ENCODE measurements around the gene SCARB1. TPM values are rescaled to one million over a fixed set of nuclear protein-coding genes. Genes with fewer than 3 reads are reported as not detected.

Gene SCARB1
- total and polyA plus RNA-seq, 2 of the 13 experiments (the other 11 are each of a cell fraction or from before 2014, with no cell fraction given), result 63.4 to 160 TPM

DNA sequence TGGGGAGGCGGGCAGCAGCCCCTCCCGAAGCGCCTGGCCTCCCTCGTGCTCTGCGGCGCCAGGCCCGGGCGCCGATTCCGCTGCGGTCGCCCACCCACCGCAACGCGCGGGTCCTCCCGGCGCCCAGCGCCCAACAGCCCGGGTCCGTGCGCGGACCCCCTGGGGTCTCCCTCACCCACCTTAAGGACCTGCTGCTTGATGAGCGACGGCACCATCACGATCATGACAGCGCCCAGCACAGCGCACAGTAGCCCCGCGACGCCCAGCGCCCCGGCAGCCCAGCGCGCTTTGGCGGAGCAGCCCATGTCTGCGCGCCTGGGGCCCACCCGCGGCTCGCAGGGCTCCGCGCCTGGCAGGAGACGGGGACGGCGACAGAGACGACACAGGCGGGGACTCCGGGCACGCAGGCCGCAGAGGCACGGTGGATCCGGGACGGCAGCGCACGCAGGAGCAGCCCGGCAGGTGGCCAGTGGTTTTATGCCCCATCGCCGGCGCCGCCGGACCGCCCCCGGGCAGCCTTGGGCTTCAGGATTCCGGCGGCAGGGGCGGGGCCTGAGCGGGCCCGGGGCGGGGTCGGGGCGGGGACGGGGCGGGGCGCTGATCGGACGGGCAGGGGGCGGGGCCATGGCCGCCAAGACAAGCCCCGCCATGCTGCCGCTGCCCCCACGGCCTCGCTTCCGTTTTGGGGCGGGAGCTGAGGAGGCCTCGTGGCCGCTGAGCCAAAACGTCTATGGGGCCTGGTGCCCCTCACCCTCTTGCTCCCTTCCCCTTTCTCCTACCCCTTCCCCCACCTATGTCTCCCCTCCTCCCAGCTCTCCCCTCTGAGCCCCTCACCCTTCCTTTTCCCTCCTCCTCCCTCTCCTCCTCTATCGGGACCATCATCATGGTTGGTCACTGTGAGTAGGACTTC lies at the start of gene SCARB1 (continued):
- TF ChIP-seq, protein P1, sequence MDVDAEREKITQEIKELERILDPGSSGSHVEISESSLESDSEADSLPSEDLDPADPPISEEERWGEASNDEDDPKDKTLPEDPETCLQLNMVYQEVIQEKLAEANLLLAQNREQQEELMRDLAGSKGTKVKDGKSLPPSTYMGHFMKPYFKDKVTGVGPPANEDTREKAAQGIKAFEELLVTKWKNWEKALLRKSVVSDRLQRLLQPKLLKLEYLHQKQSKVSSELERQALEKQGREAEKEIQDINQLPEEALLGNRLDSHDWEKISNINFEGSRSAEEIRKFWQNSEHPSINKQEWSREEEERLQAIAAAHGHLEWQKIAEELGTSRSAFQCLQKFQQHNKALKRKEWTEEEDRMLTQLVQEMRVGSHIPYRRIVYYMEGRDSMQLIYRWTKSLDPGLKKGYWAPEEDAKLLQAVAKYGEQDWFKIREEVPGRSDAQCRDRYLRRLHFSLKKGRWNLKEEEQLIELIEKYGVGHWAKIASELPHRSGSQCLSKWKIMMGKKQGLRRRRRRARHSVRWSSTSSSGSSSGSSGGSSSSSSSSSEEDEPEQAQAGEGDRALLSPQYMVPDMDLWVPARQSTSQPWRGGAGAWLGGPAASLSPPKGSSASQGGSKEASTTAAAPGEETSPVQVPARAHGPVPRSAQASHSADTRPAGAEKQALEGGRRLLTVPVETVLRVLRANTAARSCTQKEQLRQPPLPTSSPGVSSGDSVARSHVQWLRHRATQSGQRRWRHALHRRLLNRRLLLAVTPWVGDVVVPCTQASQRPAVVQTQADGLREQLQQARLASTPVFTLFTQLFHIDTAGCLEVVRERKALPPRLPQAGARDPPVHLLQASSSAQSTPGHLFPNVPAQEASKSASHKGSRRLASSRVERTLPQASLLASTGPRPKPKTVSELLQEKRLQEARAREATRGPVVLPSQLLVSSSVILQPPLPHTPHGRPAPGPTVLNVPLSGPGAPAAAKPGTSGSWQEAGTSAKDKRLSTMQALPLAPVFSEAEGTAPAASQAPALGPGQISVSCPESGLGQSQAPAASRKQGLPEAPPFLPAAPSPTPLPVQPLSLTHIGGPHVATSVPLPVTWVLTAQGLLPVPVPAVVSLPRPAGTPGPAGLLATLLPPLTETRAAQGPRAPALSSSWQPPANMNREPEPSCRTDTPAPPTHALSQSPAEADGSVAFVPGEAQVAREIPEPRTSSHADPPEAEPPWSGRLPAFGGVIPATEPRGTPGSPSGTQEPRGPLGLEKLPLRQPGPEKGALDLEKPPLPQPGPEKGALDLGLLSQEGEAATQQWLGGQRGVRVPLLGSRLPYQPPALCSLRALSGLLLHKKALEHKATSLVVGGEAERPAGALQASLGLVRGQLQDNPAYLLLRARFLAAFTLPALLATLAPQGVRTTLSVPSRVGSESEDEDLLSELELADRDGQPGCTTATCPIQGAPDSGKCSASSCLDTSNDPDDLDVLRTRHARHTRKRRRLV (CRISPR knock-in tag; IDR thresholded peaks at IDR 0.05), result no peak
- TF ChIP-seq ZNF547 (CRISPR knock-in tag; IDR thresholded peaks at IDR 0.05), result peak; percentile 82
- TF ChIP-seq, protein P2, sequence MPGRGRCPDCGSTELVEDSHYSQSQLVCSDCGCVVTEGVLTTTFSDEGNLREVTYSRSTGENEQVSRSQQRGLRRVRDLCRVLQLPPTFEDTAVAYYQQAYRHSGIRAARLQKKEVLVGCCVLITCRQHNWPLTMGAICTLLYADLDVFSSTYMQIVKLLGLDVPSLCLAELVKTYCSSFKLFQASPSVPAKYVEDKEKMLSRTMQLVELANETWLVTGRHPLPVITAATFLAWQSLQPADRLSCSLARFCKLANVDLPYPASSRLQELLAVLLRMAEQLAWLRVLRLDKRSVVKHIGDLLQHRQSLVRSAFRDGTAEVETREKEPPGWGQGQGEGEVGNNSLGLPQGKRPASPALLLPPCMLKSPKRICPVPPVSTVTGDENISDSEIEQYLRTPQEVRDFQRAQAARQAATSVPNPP (CRISPR knock-in tag; IDR thresholded peaks at IDR 0.05), result peak; percentile 67; the same call in 1 of the 2 replicates
- TF ChIP-seq HES4 (CRISPR knock-in tag; IDR thresholded peaks at IDR 0.05; ENCODE audit: borderline replicate concordance), result peak; percentile 14; the same call in 1 of the 2 replicates
- TF ChIP-seq, protein P3, sequence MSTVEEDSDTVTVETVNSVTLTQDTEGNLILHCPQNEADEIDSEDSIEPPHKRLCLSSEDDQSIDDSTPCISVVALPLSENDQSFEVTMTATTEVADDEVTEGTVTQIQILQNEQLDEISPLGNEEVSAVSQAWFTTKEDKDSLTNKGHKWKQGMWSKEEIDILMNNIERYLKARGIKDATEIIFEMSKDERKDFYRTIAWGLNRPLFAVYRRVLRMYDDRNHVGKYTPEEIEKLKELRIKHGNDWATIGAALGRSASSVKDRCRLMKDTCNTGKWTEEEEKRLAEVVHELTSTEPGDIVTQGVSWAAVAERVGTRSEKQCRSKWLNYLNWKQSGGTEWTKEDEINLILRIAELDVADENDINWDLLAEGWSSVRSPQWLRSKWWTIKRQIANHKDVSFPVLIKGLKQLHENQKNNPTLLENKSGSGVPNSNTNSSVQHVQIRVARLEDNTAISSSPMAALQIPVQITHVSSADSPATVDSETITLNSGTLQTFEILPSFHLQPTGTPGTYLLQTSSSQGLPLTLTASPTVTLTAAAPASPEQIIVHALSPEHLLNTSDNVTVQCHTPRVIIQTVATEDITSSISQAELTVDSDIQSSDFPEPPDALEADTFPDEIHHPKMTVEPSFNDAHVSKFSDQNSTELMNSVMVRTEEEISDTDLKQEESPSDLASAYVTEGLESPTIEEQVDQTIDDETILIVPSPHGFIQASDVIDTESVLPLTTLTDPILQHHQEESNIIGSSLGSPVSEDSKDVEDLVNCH (CRISPR knock-in tag; IDR thresholded peaks at IDR 0.05), result no peak
- TF ChIP-seq ZNF263 (CRISPR knock-in tag; IDR thresholded peaks at IDR 0.05), result peak; percentile 49; the same call in 1 of the 2 replicates
- no peak for TF ChIP-seq ZNF33B (CRISPR knock-in tag; IDR thresholded peaks at IDR 0.05)
- TF ChIP-seq, protein P4, sequence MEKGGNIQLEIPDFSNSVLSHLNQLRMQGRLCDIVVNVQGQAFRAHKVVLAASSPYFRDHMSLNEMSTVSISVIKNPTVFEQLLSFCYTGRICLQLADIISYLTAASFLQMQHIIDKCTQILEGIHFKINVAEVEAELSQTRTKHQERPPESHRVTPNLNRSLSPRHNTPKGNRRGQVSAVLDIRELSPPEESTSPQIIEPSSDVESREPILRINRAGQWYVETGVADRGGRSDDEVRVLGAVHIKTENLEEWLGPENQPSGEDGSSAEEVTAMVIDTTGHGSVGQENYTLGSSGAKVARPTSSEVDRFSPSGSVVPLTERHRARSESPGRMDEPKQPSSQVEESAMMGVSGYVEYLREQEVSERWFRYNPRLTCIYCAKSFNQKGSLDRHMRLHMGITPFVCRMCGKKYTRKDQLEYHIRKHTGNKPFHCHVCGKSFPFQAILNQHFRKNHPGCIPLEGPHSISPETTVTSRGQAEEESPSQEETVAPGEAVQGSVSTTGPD (CRISPR knock-in tag; IDR thresholded peaks at IDR 0.05), result no peak
- TF ChIP-seq ZNF260 (CRISPR knock-in tag; IDR thresholded peaks at IDR 0.05; ENCODE audit: borderline replicate concordance, low read depth), result no peak
- no peak for TF ChIP-seq GABPA (IDR thresholded peaks at IDR 0.05; ENCODE audit: low read depth, low read length)
- peak; percentile 55 for TF ChIP-seq GABPA (CRISPR knock-in tag; IDR thresholded peaks at IDR 0.05; ENCODE audit: low read depth)
- TF ChIP-seq ZNF138 (CRISPR knock-in tag; IDR thresholded peaks at IDR 0.05; ENCODE audit: low read depth), result no peak
- TF ChIP-seq ZNF333 (CRISPR knock-in tag; IDR thresholded peaks at IDR 0.05; ENCODE audit: borderline replicate concordance), result 0 out of 2 replicates have a peak, but pooled peaks have one; percentile 74
- TF ChIP-seq ZSCAN30 (CRISPR knock-in tag; IDR thresholded peaks at IDR 0.05), result no peak
- TF ChIP-seq, protein P5, sequence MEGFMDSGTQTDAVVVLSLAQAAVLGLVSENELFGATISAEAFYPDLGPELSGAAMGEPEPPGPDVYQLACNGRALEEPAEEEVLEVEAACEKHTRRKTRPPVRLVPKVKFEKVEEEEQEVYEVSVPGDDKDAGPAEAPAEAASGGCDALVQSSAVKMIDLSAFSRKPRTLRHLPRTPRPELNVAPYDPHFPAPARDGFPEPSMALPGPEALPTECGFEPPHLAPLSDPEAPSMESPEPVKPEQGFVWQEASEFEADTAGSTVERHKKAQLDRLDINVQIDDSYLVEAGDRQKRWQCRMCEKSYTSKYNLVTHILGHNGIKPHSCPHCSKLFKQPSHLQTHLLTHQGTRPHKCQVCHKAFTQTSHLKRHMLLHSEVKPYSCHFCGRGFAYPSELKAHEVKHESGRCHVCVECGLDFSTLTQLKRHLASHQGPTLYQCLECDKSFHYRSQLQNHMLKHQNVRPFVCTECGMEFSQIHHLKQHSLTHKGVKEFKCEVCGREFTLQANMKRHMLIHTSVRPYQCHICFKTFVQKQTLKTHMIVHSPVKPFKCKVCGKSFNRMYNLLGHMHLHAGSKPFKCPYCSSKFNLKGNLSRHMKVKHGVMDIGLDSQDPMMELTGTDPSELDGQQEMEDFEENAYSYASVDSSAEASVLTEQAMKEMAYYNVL (CRISPR knock-in tag; IDR thresholded peaks at IDR 0.05; ENCODE audit: borderline replicate concordance), result peak; percentile 29; the same call in 1 of the 2 replicates
